Measurements from ENCODE around the gene ZFHX3.
A peak's percentile ranks its signal among the peaks of the same experiment; 100 is the strongest.

ZFHX3 gene

GRCh38 chr16:72903176-72903575 is 144.8 kb downstream of the ZFHX3 start:
- Histone ChIP-seq H3K27ac (no peak overlapping the region), H3K9me3 (ENCODE audit: low read depth, low read length) (no peaks in the 10 kb centered on the region), H3K36me3 (ENCODE audit: insufficient read depth, low read length) (no peaks in the 10 kb centered on the region), H3K9ac (ENCODE audit: insufficient read length) (no peak overlapping the region), H3K4me3 (no peak overlapping the region)
- no peak for DNase-seq (ENCODE audit: low read depth, low spot score)
- TF ChIP-seq POLR2AphosphoS5 (IDR thresholded peaks at IDR 0.05; ENCODE audit: borderline replicate concordance, low read depth, low read length) (no peak), FOXP2 (optimal IDR thresholded peaks at IDR 0.05; ENCODE audit: control extremely low read depth, extremely low read length, insufficient read depth) (no peak), EZH2 (IDR thresholded peaks at IDR 0.05) (no peak)

GRCh38 chr16:72902206-72902605 is 145.7 kb downstream of the ZFHX3 start:
- TF ChIP-seq FOXP2 (optimal IDR thresholded peaks at IDR 0.05; ENCODE audit: control extremely low read depth, extremely low read length, insufficient read depth) (no peak), POLR2AphosphoS5 (IDR thresholded peaks at IDR 0.05; ENCODE audit: borderline replicate concordance, low read depth, low read length) (no peak), EZH2 (IDR thresholded peaks at IDR 0.05) (no peak)
- Histone ChIP-seq H3K9me3 (ENCODE audit: low read depth, low read length) (no peaks in the 10 kb centered on the region), H3K27ac (no peak overlapping the region), H3K4me3 (no peak overlapping the region), H3K9ac (ENCODE audit: insufficient read length) (no peak overlapping the region), H3K36me3 (ENCODE audit: insufficient read depth, low read length) (no peaks in the 10 kb centered on the region)
- no peak for DNase-seq (ENCODE audit: low read depth, low spot score)

- no peaks in the 10 kb centered on the region for H3K36me3 ChIP-seq (ENCODE audit: insufficient read depth, low read length)
- H3K27ac ChIP-seq = no peak overlapping the region
- no peak for DNase-seq (ENCODE audit: low read depth, low spot score)
- H3K4me3 ChIP-seq = no peak overlapping the region
- H3K9ac ChIP-seq (ENCODE audit: insufficient read length) = no peak overlapping the region
- no peak for TF ChIP-seq FOXP2 (optimal IDR thresholded peaks at IDR 0.05; ENCODE audit: control extremely low read depth, extremely low read length, insufficient read depth)
- TF ChIP-seq EZH2 (IDR thresholded peaks at IDR 0.05) = no peak
- no peaks in the 10 kb centered on the region for H3K9me3 ChIP-seq (ENCODE audit: low read depth, low read length)
Observed at GRCh38 chr16:72901000-72901627, 146.8 kb downstream of the ZFHX3 start.

GRCh38 chr16:72898216-72898825 is 149.6 kb downstream of the ZFHX3 start:
- Histone ChIP-seq H3K27ac (no peak overlapping the region), H3K9me3 (ENCODE audit: low read depth, low read length) (no peaks in the 10 kb centered on the region), H3K36me3 (ENCODE audit: insufficient read depth, low read length) (no peaks in the 10 kb centered on the region), H3K9ac (ENCODE audit: insufficient read length) (no peak overlapping the region), H3K4me3 (no peak overlapping the region)
- no peak for DNase-seq (ENCODE audit: low read depth, low spot score)
- TF ChIP-seq FOXP2 (optimal IDR thresholded peaks at IDR 0.05; ENCODE audit: control extremely low read depth, extremely low read length, insufficient read depth) (no peak), EZH2 (IDR thresholded peaks at IDR 0.05) (no peak), POLR2AphosphoS5 (IDR thresholded peaks at IDR 0.05; ENCODE audit: borderline replicate concordance, low read depth, low read length) (no peak)

GRCh38 chr16:72897707-72898106 is 150.2 kb downstream of the ZFHX3 start:
- H3K9me3 ChIP-seq (ENCODE audit: low read depth, low read length) = no peaks in the 10 kb centered on the region
- no peak overlapping the region for H3K9ac ChIP-seq (ENCODE audit: insufficient read length)
- DNase-seq (ENCODE audit: low read depth, low spot score) = no peak
- no peaks in the 10 kb centered on the region for H3K36me3 ChIP-seq (ENCODE audit: insufficient read depth, low read length)
- H3K4me3 ChIP-seq = no peak overlapping the region
- no peak for TF ChIP-seq POLR2AphosphoS5 (IDR thresholded peaks at IDR 0.05; ENCODE audit: borderline replicate concordance, low read depth, low read length)
- no peak for TF ChIP-seq FOXP2 (optimal IDR thresholded peaks at IDR 0.05; ENCODE audit: control extremely low read depth, extremely low read length, insufficient read depth)
- TF ChIP-seq EZH2 (IDR thresholded peaks at IDR 0.05) = no peak
- no peak overlapping the region for H3K27ac ChIP-seq

GRCh38 chr16:72896485-72897118 is 151.3 kb downstream of the ZFHX3 start:
- H3K9me3 ChIP-seq (ENCODE audit: low read depth, low read length) = no peaks in the 10 kb centered on the region
- H3K36me3 ChIP-seq (ENCODE audit: insufficient read depth, low read length) = no peaks in the 10 kb centered on the region
- no peak for TF ChIP-seq FOXP2 (optimal IDR thresholded peaks at IDR 0.05; ENCODE audit: control extremely low read depth, extremely low read length, insufficient read depth)
- TF ChIP-seq POLR2AphosphoS5 (IDR thresholded peaks at IDR 0.05; ENCODE audit: borderline replicate concordance, low read depth, low read length) = no peak
- TF ChIP-seq EZH2 (IDR thresholded peaks at IDR 0.05) = no peak

GRCh38 chr16:72895951-72896350 is 152.0 kb downstream of the ZFHX3 start:
- no peak for TF ChIP-seq POLR2AphosphoS5 (IDR thresholded peaks at IDR 0.05; ENCODE audit: borderline replicate concordance, low read depth, low read length)
- no peak for TF ChIP-seq FOXP2 (optimal IDR thresholded peaks at IDR 0.05; ENCODE audit: control extremely low read depth, extremely low read length, insufficient read depth)
- no peak for TF ChIP-seq EZH2 (IDR thresholded peaks at IDR 0.05)
- Histone ChIP-seq H3K27ac (no peak overlapping the region), H3K4me3 (no peak overlapping the region), H3K9me3 (ENCODE audit: low read depth, low read length) (no peaks in the 10 kb centered on the region), H3K9ac (ENCODE audit: insufficient read length) (no peak overlapping the region), H3K36me3 (ENCODE audit: insufficient read depth, low read length) (no peaks in the 10 kb centered on the region)
- no peak for DNase-seq (ENCODE audit: low read depth, low spot score)

More at GRCh38 chr16:72896485-72897118, 151.3 kb downstream of the ZFHX3 start:
- no peak for DNase-seq (ENCODE audit: low read depth, low spot score)
- H3K27ac ChIP-seq = no peak overlapping the region
- H3K4me3 ChIP-seq = no peak overlapping the region
- H3K9ac ChIP-seq (ENCODE audit: insufficient read length) = no peak overlapping the region

GRCh38 chr16:72894293-72895151 is 153.4 kb downstream of the ZFHX3 start:
- Histone ChIP-seq H3K4me3 (no peak overlapping the region), H3K9me3 (ENCODE audit: low read depth, low read length) (no peaks in the 10 kb centered on the region), H3K36me3 (ENCODE audit: insufficient read depth, low read length) (no peaks in the 10 kb centered on the region), H3K9ac (ENCODE audit: insufficient read length) (no peak overlapping the region), H3K27ac (no peak overlapping the region)
- peak; percentile 14 for DNase-seq (ENCODE audit: low read depth, low spot score)
- no peak for TF ChIP-seq EZH2 (IDR thresholded peaks at IDR 0.05)
- no peak for TF ChIP-seq POLR2AphosphoS5 (IDR thresholded peaks at IDR 0.05; ENCODE audit: borderline replicate concordance, low read depth, low read length)
- TF ChIP-seq FOXP2 (optimal IDR thresholded peaks at IDR 0.05; ENCODE audit: control extremely low read depth, extremely low read length, insufficient read depth) = no peak

Measured in SK-N-MC (cell line).